SK-N-SH (cell line): ENCODE data around the gene MAML3. TPM values are rescaled to one million over a fixed set of nuclear protein-coding genes. Genes with fewer than 3 reads are reported as not detected.

Experiments used
- CTCF ChIA-PET: fragments of 300-600, 350-600 bp; formaldehyde crosslinking; extraction: SDS; loops from one replicate; lab custom pipeline; 2021; lab: Yijun Ruan, JAX
- POLR2A ChIA-PET: fragments of 350-600 bp; sonication (Branson Sonifier 250); formaldehyde crosslinking; extraction: SDS; loops from one replicate; lab custom pipeline; 2020; ENCODE audit warnings: antibody characterized with exemption, inconsistent platforms; lab: Yijun Ruan, JAX
- DNase-seq: peaks from one replicate; pipeline ENCODE4 v3.0.0; 2012
- H2AFZ ChIP-seq: fragments of 200-600 bp; sonication (generic); 2 replicates; pipeline ENCODE4 v1.8.1; 2016; ENCODE audit warnings: antibody characterized with exemption, mild to moderate bottlenecking, low read depth
- H3F3A ChIP-seq: fragments of 200-600 bp; sonication (generic); replicated peaks from 2 replicates; pipeline ENCODE3; 2016; ENCODE audit warnings: antibody characterized with exemption, mild to moderate bottlenecking; ENCODE audit not compliant: insufficient read depth
- H3K27ac ChIP-seq, 2 experiments: fragments of 200-500 bp in 1 of 2; fragments of 200-600 bp in 1 of 2; sonication (Bioruptor generic) in 1 of 2; sonication (generic), shearing (Covaris generic) in 1 of 2; 2 replicates each; pipeline versions ENCODE4 v1.5.1 to v1.6.1; 2014 to 2016; ENCODE audit warnings: low read depth in 2 of 2, inconsistent platforms in 1 of 2, low read length in 1 of 2, mild to moderate bottlenecking in 1 of 2, mixed read lengths in 1 of 2
- H3K27me3 ChIP-seq: fragments of 200-600 bp; sonication (generic), shearing (Covaris generic); 2 replicates; pipeline ENCODE4 v1.6.1; 2016; ENCODE audit warnings: mixed run types; ENCODE audit not compliant: insufficient read depth
- H3K36me3 ChIP-seq, 2 experiments: fragments of 200-500 bp in 1 of 2; fragments of 200-600 bp in 1 of 2; sonication (Bioruptor generic) in 1 of 2; sonication (generic) in 1 of 2; replicated peaks in 1 of 2; 2 replicates each; pipeline versions ENCODE3 to v1.5.1; 2014 to 2016; ENCODE audit warnings: low read length in 1 of 2, mild to moderate bottlenecking in 1 of 2; ENCODE audit not compliant: insufficient read depth in 2 of 2, control insufficient read depth in 1 of 2
- H3K4me1 ChIP-seq, 2 experiments: fragments of 200-500 bp in 1 of 2; fragments of 200-600 bp in 1 of 2; sonication (Bioruptor generic) in 1 of 2; sonication (generic), shearing (Covaris generic) in 1 of 2; 2 replicates each; pipeline versions ENCODE4 v1.5.1 to v1.6.1; 2014 to 2016; ENCODE audit warnings: low read depth in 1 of 2, low read length in 1 of 2, mixed run types in 1 of 2; ENCODE audit not compliant: insufficient read depth in 2 of 2, control insufficient read depth in 1 of 2
- H3K4me2 ChIP-seq: fragments of 200-600 bp; sonication (generic), shearing (Covaris generic); 2 replicates; pipeline ENCODE4 v1.6.1; 2017; ENCODE audit warnings: mixed run types
- H3K4me3 ChIP-seq, 2 experiments: fragments of 200-500 bp in 1 of 2; fragments of 200-600 bp in 1 of 2; sonication (Bioruptor generic) in 1 of 2; sonication (generic), shearing (Covaris generic) in 1 of 2; 2 replicates each; pipeline versions ENCODE4 v1.5.1 to v1.8.1; 2014 to 2016; ENCODE audit warnings: low read depth in 2 of 2, inconsistent platforms in 1 of 2, low read length in 1 of 2, mild to moderate bottlenecking in 1 of 2, mixed read lengths in 1 of 2, moderate library complexity in 1 of 2
- H3K79me2 ChIP-seq: fragments of 200-600 bp; sonication (generic); 2 replicates; pipeline ENCODE4 v1.8.1; 2017; ENCODE audit warnings: mild to moderate bottlenecking; ENCODE audit not compliant: insufficient read depth
- H3K9ac ChIP-seq: fragments of 200-600 bp; sonication (generic); 2 replicates; pipeline ENCODE4 v1.6.1; 2017; ENCODE audit warnings: mixed run types
- H3K9me2 ChIP-seq: fragments of 200-600 bp; sonication (generic); 2 replicates; pipeline ENCODE4 v1.6.1; 2017; ENCODE audit warnings: mixed run types
- H3K9me3 ChIP-seq: fragments of 200-600 bp; sonication (generic); 2 replicates; pipeline ENCODE4 v1.6.1; 2017; ENCODE audit warnings: mixed run types, mild to moderate bottlenecking, moderate library complexity
- H4K20me1 ChIP-seq: fragments of 200-600 bp; sonication (generic); 2 replicates; pipeline ENCODE4 v1.6.1; 2017; ENCODE audit warnings: mild to moderate bottlenecking, mixed run types; ENCODE audit not compliant: insufficient read depth
- CHD2 ChIP-seq: fragments of 150-350 bp; IDR thresholded peaks from 2 replicates; pipeline ENCODE4 v1.6.1; 2018; ENCODE audit warnings: low read length; ENCODE audit not compliant: partially characterized antibody
- ELF1 ChIP-seq: IDR thresholded peaks from 2 replicates; pipeline ENCODE4 v1.4.0; 2012
- EP300 ChIP-seq, 2 experiments: IDR thresholded peaks; 2 replicates each; pipeline versions ENCODE4 v1.4.0 to v1.6.1; 2012; ENCODE audit warnings: borderline replicate concordance in 1 of 2, low read depth in 1 of 2, low read length in 1 of 2
- JUND ChIP-seq: IDR thresholded peaks from 2 replicates; pipeline ENCODE4 v1.4.0; 2012
- NFIC ChIP-seq: IDR thresholded peaks from 2 replicates; pipeline ENCODE4 v1.4.0; 2012; ENCODE audit warnings: borderline replicate concordance
- NRF1 ChIP-seq: IDR thresholded peaks from 2 replicates; pipeline ENCODE4 v1.6.1; 2012; ENCODE audit warnings: low read depth, mild to moderate bottlenecking, low read length
- PBX3 ChIP-seq: IDR thresholded peaks from 2 replicates; pipeline ENCODE4; 2012
- POLR2AphosphoS5 ChIP-seq: IDR thresholded peaks from 2 replicates; pipeline ENCODE4 v1.6.1; 2012; ENCODE audit warnings: low read depth, low read length
- RCOR1 ChIP-seq: fragments of 150-350 bp; IDR thresholded peaks from 2 replicates; pipeline ENCODE4 v1.6.1; 2017; ENCODE audit warnings: antibody characterized with exemption, low read length
- REST ChIP-seq: IDR thresholded peaks from 2 replicates; pipeline ENCODE4 v1.6.1; 2012; ENCODE audit warnings: mild to moderate bottlenecking, low read depth, low read length, moderate library complexity
- SIN3A ChIP-seq: IDR thresholded peaks from 2 replicates; pipeline ENCODE4 v1.6.1; 2012; ENCODE audit warnings: low read depth, mild to moderate bottlenecking, low read length, moderate library complexity, borderline replicate concordance
- TAF1 ChIP-seq: IDR thresholded peaks from 2 replicates; pipeline ENCODE4 v1.6.1; 2012; ENCODE audit warnings: low read depth, mild to moderate bottlenecking, low read length, moderate library complexity, borderline replicate concordance
- TEAD4 ChIP-seq: IDR thresholded peaks from 2 replicates; pipeline ENCODE4 v1.4.0; 2012; ENCODE audit warnings: mild to moderate bottlenecking, borderline replicate concordance; ENCODE audit not compliant: insufficient read depth
- ZBTB33 ChIP-seq: IDR thresholded peaks from 2 replicates; pipeline ENCODE4 v1.4.0; 2012; ENCODE audit warnings: low read depth, borderline replicate concordance
- WGBS: methylation state at CpG from one replicate; pipeline ENCODE4 v1.1.6; 2017; ENCODE audit warnings: low lambda C conversion rate; 5-methylcytosine and 5-hydroxymethylcytosine counted together
- polyA plus RNA-seq, 3 experiments: library from polyadenylated mRNA; depleted of rRNA; stranded (reverse); fragments of >200 nt; gene quantifications; 2 replicates each; pipeline ENCODE4 v1.2.3, GENCODE V29; 2012

MAML3 gene
- polyA plus RNA-seq, 1 of the 3 experiments (the other 2 are of a cell fraction) = 5.3 TPM

- no peaks in the 10 kb centered on the region for H3F3A ChIP-seq
- 76% methylated on average over 6 of the region's 6 CpGs for WGBS
- no peaks in the 10 kb centered on the region for H3K36me3 ChIP-seq
- no peak overlapping the region for H2AFZ ChIP-seq
- H3K4me2 ChIP-seq = no peak overlapping the region
- H3K9ac ChIP-seq = no peak overlapping the region
- DNase-seq = peak; percentile 30
- peaks cover 0 to 53% of the 10 kb centered on the region in 2 experiments; a peak in 2 of 4 replicates for H3K4me1 ChIP-seq
- ChIA-PET CTCF (interaction anchor here (0.7 to 1.6 kb wide), 10 partner anchors 10 to 477 kb away, joined by 3 to 5 read pairs (median 3); no protein-coding TSS in a partner anchor), POLR2A (interaction anchor here (0.9 kb wide), 1 partner anchor 39 kb away, joined by 3 read pairs; no protein-coding TSS in a partner anchor)
- no peak overlapping the region for H3K4me3 ChIP-seq
- peak overlapping the region in 1 of 2 experiments; percentile 97; a peak in 2 of 4 replicates for H3K27ac ChIP-seq
- no peaks in the 10 kb centered on the region for H3K9me2 ChIP-seq
- no peaks in the 10 kb centered on the region for H3K79me2 ChIP-seq
- TF ChIP-seq ZBTB33 (no peak), SIN3A (no peak), NFIC (no peak), ELF1 (no peak), PBX3 (no peak), EP300 (IDR thresholded peaks at IDR 0.05; ENCODE audit: borderline replicate concordance in 1 of 2, low read depth in 1 of 2, low read length in 1 of 2) (no peak), TAF1 (no peak), RCOR1 (no peak), JUND (no peak), REST (no peak), POLR2AphosphoS5 (no peak), NRF1 (no peak), TEAD4 (no peak), CHD2 (no peak)
- no peaks in the 10 kb centered on the region for H3K9me3 ChIP-seq
- no peaks in the 10 kb centered on the region for H4K20me1 ChIP-seq
- H3K27me3 ChIP-seq = no peaks in the 10 kb centered on the region
Observed at GRCh38 chr4:139774759-139775487, 379.1 kb downstream of the MAML3 start.
